HG03159 (cell line): Measurements from ENCODE around the gene PFDN1.

ENCODE experiments used
- ATAC-seq: cut with Tn5 transposase; IDR thresholded peaks from one replicate; pipeline ENCODE4 v1.9.1; 2021; ENCODE audit warnings: mild to moderate bottlenecking, moderate library complexity; ENCODE audit not compliant: unreplicated experiment

Gene PFDN1

GRCh38 chr5:140298183-140298601, 4.7 kb downstream of the PFDN1 start:
- ATAC-seq: no peak

GRCh38 chr5:140297283-140297682, 5.6 kb downstream of the PFDN1 start:
- no peak for ATAC-seq

- no peak for ATAC-seq
Measured at GRCh38 chr5:140296289-140296688, 6.6 kb downstream of the PFDN1 start.

- ATAC-seq: no peak
Measured at GRCh38 chr5:140295414-140295813, 7.5 kb downstream of the PFDN1 start.

- no peak for ATAC-seq
Measured at GRCh38 chr5:140294753-140295152, 8.1 kb downstream of the PFDN1 start.

GRCh38 chr5:140293849-140294100, 9.1 kb downstream of the PFDN1 start:
- no peak for ATAC-seq

- ATAC-seq: no peak
Measured at GRCh38 chr5:140293091-140293848, 9.6 kb downstream of the PFDN1 start.

- ATAC-seq: no peak
Measured at GRCh38 chr5:140292212-140293036, 10.5 kb downstream of the PFDN1 start.

- no peak for ATAC-seq
Measured at GRCh38 chr5:140287801-140288521, 14.9 kb downstream of the PFDN1 start.

- ATAC-seq: no peak
Measured at GRCh38 chr5:140286424-140286823, 16.5 kb downstream of the PFDN1 start.

GRCh38 chr5:140284013-140284412, 18.9 kb downstream of the PFDN1 start:
- ATAC-seq: no peak

GRCh38 chr5:140282266-140282665, 20.6 kb downstream of the PFDN1 start:
- ATAC-seq: no peak

- ATAC-seq: no peak
Measured at GRCh38 chr5:140275837-140276236, 27.1 kb downstream of the PFDN1 start.

GRCh38 chr5:140273401-140273877, 29.5 kb downstream of the PFDN1 start:
- ATAC-seq: no peak

- no peak for ATAC-seq
Measured at GRCh38 chr5:140270008-140270407, 32.9 kb downstream of the PFDN1 start.

- no peak for ATAC-seq
Measured at GRCh38 chr5:140267559-140268018, 35.3 kb downstream of the PFDN1 start.

GRCh38 chr5:140267201-140267540, 35.7 kb downstream of the PFDN1 start:
- no peak for ATAC-seq

GRCh38 chr5:140266471-140267200, 36.3 kb downstream of the PFDN1 start:
- no peak for ATAC-seq

GRCh38 chr5:140265845-140266244, 37.1 kb downstream of the PFDN1 start:
- no peak for ATAC-seq

- ATAC-seq: no peak
Measured at GRCh38 chr5:140262839-140263238, 40.1 kb downstream of the PFDN1 start.

GRCh38 chr5:140262221-140262620, 40.7 kb downstream of the PFDN1 start:
- ATAC-seq: no peak
